Cerebellar cortex (tissue), 1 donor: ENCODE data around the gene ETFB.

Source experiments
- DNase-seq: peaks from one replicate; pipeline ENCODE4 v3.0.0-alpha.2; 2015; ENCODE audit warnings: low spot score

Gene ETFB

GRCh38 chr19:51327066-51328001 is 38.9 kb downstream of the ETFB start:
- DNase-seq: no peak

DNA sequence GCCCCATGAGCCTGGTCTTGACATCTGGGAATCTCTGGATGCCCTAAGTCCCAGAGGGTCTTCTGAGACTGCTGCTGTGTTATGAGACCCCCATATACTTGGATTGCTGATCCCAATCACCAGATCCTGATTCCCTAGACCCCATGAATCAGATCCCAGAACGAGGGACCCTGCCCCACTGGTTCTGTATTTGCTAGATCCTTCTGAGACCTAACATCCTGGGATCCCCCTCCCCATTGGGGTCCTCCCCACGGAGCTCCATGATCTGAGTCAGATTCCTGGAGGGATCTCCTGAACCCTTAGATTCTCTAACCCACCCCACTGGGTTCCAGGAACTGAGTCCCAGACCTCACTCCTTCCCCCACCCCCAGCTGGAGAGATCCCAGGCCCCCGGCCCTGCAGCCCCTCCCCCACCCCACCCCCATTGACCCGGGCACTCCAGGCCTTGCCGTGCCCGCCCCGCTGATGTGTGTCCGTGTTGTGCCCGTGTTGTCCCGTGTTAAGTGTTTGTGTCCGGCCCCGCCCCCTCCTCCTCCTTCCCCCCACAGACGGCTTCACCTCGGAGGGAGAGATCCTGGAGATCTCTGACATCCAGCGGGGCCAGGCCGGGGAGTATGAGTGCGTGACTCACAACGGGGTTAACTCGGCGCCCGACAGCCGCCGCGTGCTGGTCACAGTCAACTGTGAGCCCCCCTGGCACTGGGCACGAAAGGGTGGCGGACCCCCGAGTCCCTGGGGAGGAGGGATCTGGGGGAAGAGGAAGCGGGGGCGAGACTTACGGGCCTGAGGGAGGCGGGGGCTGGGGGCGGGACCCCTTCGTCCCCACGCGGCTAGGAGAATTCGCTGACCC is 39.7 kb downstream of the ETFB start:
- DNase-seq: no peak

DNA sequence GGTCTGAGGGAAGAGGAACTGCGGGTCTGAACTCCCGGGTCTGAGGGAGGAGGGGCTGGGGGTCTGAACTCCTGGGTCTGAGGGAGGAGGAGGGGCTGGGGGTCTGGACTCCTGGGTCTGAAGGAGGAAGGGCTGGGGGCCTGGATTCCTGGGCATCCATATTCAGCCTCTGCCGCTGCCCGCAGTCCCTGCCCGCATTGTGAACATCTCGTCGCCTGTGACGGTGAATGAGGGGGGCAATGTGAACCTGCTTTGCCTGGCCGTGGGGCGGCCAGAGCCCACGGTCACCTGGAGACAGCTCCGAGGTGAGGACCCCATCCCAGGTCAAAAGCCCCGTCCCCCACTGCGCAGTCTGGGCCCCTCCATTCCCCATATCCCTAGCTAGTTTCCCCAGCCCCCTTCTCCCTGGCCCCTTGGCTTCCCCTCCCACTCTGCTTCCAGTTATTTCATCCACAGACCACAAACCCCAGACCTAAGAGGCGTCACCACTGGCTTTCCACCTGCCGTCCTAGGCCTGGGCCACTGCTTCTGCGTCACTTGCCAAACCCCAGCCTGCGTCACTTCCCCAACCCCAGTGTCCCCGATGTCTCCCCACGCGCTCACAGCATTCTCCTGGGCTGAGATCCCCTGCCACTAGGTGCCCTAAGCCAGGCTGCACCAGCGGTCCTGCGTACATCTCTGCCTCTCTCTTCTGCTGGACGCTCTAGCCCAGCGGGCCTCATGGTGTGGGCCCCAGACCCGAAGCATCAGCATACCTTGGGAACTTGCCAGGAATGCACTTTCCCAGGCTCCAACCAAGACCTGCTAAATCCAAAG is 40.8 kb downstream of the ETFB start:
- no peak for DNase-seq

DNA sequence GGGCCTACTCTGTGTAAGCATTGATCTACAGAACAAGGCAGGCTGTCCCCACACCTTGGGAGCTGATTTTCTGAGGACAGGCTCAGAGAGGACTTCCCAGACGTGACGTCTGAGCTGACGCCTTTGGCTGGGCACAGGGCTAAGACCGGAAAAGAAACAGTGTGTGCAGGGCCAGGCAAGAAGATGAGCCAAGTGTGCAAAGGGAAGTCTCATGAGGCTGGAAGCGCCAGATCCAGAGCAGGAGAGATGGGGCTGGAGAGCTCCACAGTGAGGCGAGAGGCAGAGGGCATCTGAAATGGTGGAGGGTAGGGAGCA is 42.1 kb downstream of the ETFB start:
- DNase-seq: peak; percentile 76

- DNase-seq: no peak
Measured at GRCh38 chr19:51323481-51324166, 42.6 kb downstream of the ETFB start.

- DNase-seq: no peak
Measured at GRCh38 chr19:51321799-51322198, 44.4 kb downstream of the ETFB start.

GRCh38 chr19:51320280-51320657 is 45.9 kb downstream of the ETFB start:
- DNase-seq: no peak

DNA sequence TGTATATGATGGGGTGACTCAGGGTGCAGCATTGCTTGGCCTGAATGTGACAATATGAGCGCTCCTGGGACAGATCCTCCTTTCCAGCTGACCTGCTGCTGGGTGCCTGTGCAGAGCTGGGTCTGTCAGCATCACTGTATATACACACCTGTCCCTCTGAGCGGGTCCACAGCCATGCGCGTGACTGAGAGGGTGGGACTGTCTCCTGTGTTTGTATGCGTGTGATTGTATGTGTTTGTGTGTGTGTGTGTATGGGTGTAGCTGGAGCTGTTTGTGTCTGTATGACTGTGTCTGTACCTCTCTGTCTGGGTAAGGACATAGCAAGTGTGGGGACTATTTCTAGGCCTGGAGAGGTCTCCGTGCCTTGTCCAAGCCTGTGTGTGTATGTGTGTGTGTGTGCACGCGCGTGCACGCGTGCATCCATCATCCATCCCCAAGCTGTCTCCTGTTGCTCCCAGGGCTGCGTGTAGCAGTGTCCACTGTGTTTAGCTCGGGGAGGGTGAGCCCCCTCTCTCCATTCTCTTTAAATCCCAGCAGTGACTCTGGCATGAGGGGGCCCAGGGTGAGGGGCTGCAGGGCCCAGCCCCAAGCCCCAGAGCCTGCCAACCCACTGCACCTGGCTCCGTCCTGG is 46.4 kb downstream of the ETFB start:
- peak; percentile 37 for DNase-seq

DNA sequence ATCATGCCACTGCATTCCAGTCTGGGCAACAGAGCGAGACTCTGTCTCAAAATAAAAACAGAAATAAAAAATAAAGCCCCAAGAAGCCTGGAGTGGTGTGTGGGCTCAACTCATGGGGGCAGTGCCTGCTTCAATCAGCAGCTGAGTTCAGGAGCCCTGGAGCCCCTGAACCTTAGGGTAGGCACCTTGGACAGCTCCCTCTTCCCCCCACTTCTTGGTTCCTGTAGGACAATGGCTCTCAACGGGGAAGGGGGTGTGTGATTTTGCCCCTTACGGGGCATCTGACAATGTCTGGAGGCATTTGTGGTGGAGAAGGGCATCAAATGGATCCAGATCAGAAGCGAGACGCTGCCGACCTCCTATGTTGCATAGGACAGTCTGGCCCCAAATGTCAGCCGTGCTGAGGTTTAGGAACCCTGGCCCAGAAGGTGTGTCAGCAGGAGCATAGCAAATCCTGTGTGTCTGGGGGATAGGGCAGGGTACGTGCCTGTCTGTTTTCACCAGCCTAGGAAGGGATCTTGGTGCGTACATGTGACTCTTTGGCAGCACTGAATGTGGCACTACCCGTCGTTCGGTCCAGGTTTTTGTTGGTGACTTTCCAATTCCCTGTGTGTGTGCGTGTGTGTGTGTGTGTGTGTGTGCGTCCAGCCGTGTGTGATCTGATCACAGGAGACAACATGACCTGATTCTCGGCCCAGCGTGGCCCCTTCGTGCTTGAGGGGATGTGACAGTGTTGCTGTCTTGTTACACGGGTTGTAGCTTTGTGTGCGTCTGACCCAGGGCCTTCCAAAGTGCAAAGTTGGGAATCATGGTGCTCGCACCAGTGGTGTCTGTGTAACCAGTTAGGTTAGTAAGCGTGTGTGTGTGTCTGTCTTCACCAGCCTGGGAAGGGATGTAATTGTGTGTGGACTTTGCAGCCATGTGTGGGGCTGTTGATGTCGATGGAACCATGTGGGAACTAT is 47.2 kb downstream of the ETFB start:
- peak; percentile 94 for DNase-seq

GRCh38 chr19:51317968-51318367 is 48.2 kb downstream of the ETFB start:
- DNase-seq: no peak

- DNase-seq: no peak
Measured at GRCh38 chr19:51317376-51317775, 48.8 kb downstream of the ETFB start.

DNA sequence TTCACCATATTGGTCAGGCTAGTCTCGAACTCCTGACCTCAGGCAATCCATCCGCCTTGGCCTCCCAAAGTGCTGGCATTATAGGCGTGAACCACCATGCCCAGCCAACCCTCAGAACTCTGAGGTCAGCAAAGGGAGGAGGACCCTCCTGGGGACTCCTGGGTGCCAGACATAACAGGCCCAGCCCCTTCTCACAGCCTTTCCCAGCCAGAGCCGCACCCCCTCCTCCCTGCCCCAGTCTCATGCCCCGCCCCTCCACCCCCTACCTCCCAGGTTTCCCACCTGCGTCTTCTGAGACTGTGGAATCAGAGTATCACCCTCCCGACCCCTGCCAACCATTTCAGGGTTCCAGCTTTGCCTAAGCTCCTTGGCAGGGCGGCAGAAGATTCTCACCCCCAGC is 49.5 kb downstream of the ETFB start:
- DNase-seq: no peak

DNA sequence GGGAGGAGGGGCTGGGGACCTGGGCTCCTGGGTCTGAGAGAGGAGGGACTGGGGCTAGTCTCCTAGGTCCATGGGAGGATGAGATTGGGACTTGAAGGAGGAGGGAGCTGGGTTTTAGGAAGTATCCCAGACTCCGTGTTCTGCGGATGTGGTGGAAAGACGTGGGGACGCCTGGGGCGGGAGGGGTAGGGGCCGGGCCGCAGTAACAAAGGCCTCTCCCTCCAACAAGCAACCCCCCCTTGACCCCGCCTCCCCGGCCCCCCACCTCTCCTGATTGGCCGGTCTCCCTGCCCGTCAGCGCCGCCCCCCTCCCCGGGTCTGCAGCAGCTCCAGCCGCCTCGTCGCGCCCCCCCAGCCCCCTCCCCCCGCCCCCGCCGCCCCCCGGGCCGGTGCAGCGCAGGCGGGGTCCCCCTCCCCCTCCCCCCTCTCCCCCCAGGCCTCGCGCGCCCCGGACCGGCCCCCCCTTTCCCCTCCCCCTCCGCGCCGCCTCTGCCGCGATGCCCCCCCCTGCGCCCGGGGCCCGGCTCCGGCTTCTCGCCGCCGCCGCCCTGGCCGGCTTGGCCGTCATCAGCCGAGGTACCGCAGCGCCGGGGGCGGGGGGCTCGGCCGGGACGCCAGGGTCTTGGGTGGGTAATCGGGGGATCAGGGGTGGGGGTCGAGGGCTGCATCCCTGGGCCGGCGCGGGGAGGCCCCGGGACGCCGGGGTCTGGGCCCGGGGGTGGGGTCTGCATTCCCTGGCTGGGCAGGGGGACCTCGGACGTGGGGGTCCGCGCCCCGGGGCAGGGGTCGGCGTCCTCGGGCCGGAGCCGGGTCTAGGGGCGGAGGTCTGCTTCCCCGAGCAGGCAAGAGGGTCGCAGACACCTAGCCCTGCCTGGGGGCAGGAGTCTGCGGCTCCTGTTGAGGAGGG is 54.6 kb downstream of the ETFB start, which contains the start of gene IGLON5:
Gene IGLON5 (plus strand): TSS at position 294 of the 907 bp plus-strand sequence. CDS start 204 bp downstream, at position 498.
- peak; percentile 48 for DNase-seq

GRCh38 chr19:51305479-51305878 is 60.7 kb downstream of the ETFB start:
- DNase-seq: no peak

DNA sequence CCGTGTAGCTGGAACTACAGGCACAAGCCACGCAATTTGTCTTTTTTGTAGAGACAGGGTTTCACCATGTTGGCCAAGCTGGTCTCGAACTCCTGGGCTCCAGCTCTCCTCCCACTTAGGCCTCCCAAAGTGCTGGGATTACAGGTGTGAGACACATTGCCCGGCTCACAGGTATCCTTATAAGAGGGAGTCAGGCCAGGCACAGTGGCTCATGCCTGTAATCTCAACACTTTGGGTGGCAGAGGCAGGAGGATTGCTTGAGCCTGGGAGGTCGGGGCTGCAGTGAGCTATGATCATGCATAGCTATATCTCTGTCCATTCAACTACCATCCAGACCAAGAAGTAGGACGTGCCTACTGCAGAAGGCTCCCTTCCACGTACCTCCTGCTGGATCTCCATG is 64.9 kb downstream of the ETFB start:
- DNase-seq: no peak

- DNase-seq: no peak
Measured at GRCh38 chr19:51297406-51297805, 68.8 kb downstream of the ETFB start.

- DNase-seq: peak; percentile 52
Measured at GRCh38 chr19:51296336-51297093, 69.7 kb downstream of the ETFB start.
